ENCODE measurements around the gene NDUFA3.

The NDUFA3 gene

GRCh38 chr19:54109651-54110050, 7.0 kb downstream of the NDUFA3 start:
- no peak for ATAC-seq
- TF ChIP-seq ZNF565 (CRISPR knock-in tag; conservative IDR thresholded peaks at IDR 0.05; ENCODE audit: low read depth) (no peak), SNAI2 (CRISPR knock-in tag; IDR thresholded peaks at IDR 0.05) (no peak), OSR1 (CRISPR knock-in tag; IDR thresholded peaks at IDR 0.05) (no peak), ARNTL (CRISPR knock-in tag; IDR thresholded peaks at IDR 0.05; ENCODE audit: borderline replicate concordance, low read depth) (no peak), CSDC2 (CRISPR knock-in tag; IDR thresholded peaks at IDR 0.05) (no peak), ZFP3 (CRISPR knock-in tag; IDR thresholded peaks at IDR 0.05) (no peak), TOX (CRISPR knock-in tag; IDR thresholded peaks at IDR 0.05; ENCODE audit: borderline replicate concordance) (no peak), TCF4 (CRISPR knock-in tag; IDR thresholded peaks at IDR 0.05; ENCODE audit: borderline replicate concordance) (no peak), TSHZ2 (CRISPR knock-in tag; IDR thresholded peaks at IDR 0.05) (no peak), ISL1 (CRISPR knock-in tag; IDR thresholded peaks at IDR 0.05) (no peak), ZNF70 (CRISPR knock-in tag; IDR thresholded peaks at IDR 0.05) (no peak), BACH2 (CRISPR knock-in tag; IDR thresholded peaks at IDR 0.05; ENCODE audit: borderline replicate concordance) (no peak), PPARA (CRISPR knock-in tag; IDR thresholded peaks at IDR 0.05; ENCODE audit: borderline replicate concordance) (no peak), CREB5 (CRISPR knock-in tag; IDR thresholded peaks at IDR 0.05; ENCODE audit: low read depth) (no peak), ZC3H10 (CRISPR knock-in tag; IDR thresholded peaks at IDR 0.05) (no peak), ESRRG (CRISPR knock-in tag; IDR thresholded peaks at IDR 0.05) (no peak)

- ATAC-seq = peak; percentile 73
- TF ChIP-seq TCF4 (CRISPR knock-in tag; IDR thresholded peaks at IDR 0.05; ENCODE audit: borderline replicate concordance) = no peak
Observed at GRCh38 chr19:54114340-54115108, 11.9 kb downstream of the NDUFA3 start.

- no peak for TF ChIP-seq GLIS3 (CRISPR knock-in tag; IDR thresholded peaks at IDR 0.05)
- 0 out of 2 replicates have a peak, but pooled peaks have one; percentile 47 for TF ChIP-seq ZFP3 (CRISPR knock-in tag; IDR thresholded peaks at IDR 0.05)
- TF ChIP-seq POU6F1 (CRISPR knock-in tag; IDR thresholded peaks at IDR 0.05; ENCODE audit: borderline replicate concordance, low read depth) = peak; percentile 94; the same call in 1 of the 2 replicates
- TF ChIP-seq BACH2 (CRISPR knock-in tag; IDR thresholded peaks at IDR 0.05; ENCODE audit: borderline replicate concordance) = no peak
- TF ChIP-seq PATZ1 (CRISPR knock-in tag; IDR thresholded peaks at IDR 0.05; ENCODE audit: borderline replicate concordance) = no peak
- peak; percentile 81; the same call in 1 of the 2 replicates for TF ChIP-seq TSHZ2 (CRISPR knock-in tag; IDR thresholded peaks at IDR 0.05)
- TF ChIP-seq ZFP30 (CRISPR knock-in tag; IDR thresholded peaks at IDR 0.05) = no peak
- TF ChIP-seq ZC3H10 (CRISPR knock-in tag; IDR thresholded peaks at IDR 0.05) = no peak
- TF ChIP-seq CREB5 (CRISPR knock-in tag; IDR thresholded peaks at IDR 0.05; ENCODE audit: low read depth) = no peak
- ATAC-seq = peak; percentile 95
Observed at GRCh38 chr19:54115109-54116063, 12.7 kb downstream of the NDUFA3 start, which contains the start of the genes PRPF31 and TFPT. Gene PRPF31, plus strand, starts transcription at chr19:54115754. Its CDS starts 2,525 bp downstream, at chr19:54118279. Gene TFPT, minus strand, starts transcription at chr19:54115657. Its CDS starts 388 bp downstream, at chr19:54115269.

Measured in SK-N-SH treated with all-trans-retinoic acid at 6 μM for 48 hours (cell line).